Skeletal muscle satellite cell (primary cell): ENCODE results near the gene SH3PXD2B.
A peak's percentile ranks its signal among the peaks of the same experiment; 100 is the strongest.
"Not testable (repeated sequence)": the region's sequence is repeated elsewhere in the genome, so short reads cannot be mapped to it uniquely, and the experiment has no call there.

Experiments used
- H3K27me3 ChIP-seq: 2 replicates; pipeline ENCODE4 v1.7.0; 2013; ENCODE audit warnings: low read length; ENCODE audit not compliant: control insufficient read depth, insufficient read depth
- H3K36me3 ChIP-seq: 2 replicates; pipeline ENCODE4 v1.7.0; 2013; ENCODE audit warnings: mild to moderate bottlenecking, control low read depth, low read length; ENCODE audit not compliant: insufficient read depth
- H3K4me1 ChIP-seq: 2 replicates; pipeline ENCODE4 v1.7.0; 2013; ENCODE audit warnings: low read length; ENCODE audit not compliant: control insufficient read depth, insufficient read depth
- H3K4me2 ChIP-seq: 2 replicates; pipeline ENCODE4 v1.7.0; 2013; ENCODE audit warnings: mild to moderate bottlenecking, low read length
- H3K4me3 ChIP-seq: 2 replicates; pipeline ENCODE4 v1.7.0; 2013; ENCODE audit warnings: low read length
- H3K9ac ChIP-seq: 2 replicates; pipeline ENCODE4 v1.7.0; 2013; ENCODE audit warnings: mild to moderate bottlenecking, low read depth, low read length, moderate library complexity
- H3K9me3 ChIP-seq: replicated peaks from 2 replicates; pipeline ENCODE4 v1.7.0; 2013; ENCODE audit warnings: mild to moderate bottlenecking, control low read depth, low read length

The SH3PXD2B gene

DNA sequence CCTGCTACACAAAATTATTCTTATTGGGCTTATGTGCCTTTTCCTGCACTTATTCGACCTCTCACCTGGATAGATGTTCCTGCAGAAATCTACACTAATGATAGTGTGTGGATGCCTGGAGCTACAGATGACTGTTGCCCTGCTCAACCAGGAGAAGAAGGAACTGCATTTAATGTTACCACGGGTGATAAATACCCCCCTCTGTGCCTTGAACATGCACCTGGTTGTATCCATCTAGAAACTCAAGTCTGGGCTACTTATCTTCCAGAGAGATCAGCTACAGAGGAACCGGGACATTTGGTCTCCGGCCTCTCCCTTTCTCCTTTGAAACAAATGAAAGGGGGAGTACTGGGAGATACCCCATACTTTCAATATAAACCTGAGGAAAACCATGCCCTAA is 54.5 kb downstream of the SH3PXD2B start:
- Histone ChIP-seq H3K4me2 (no peak overlapping the region), H3K9me3 (no peaks in the 10 kb centered on the region), H3K4me1 (peaks cover 25% of the 10 kb centered on the region), H3K27me3 (no peaks in the 10 kb centered on the region), H3K4me3 (no peak overlapping the region), H3K9ac (no peak overlapping the region), H3K36me3 (peaks cover 23% of the 10 kb centered on the region)

DNA sequence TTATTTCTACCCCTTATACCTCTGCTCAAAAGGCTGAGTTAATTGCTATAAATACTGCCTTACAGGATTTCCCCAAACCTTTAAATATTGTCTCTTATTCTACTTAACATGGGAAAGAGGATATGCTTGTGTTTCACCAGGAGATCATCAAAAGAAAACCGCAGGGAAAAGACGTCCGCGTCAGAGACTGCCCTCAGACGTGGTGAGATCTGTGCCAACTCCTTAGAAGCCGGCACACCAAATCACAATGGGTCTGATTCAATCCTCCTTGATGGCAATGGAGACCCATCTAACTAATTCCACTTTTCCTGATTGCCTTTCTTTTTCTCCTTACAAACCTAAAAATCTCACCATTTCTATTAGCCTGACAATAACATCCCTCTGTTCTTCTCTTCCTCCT is 55.0 kb downstream of the SH3PXD2B start:
- no peak overlapping the region for H3K9ac ChIP-seq
- H3K36me3 ChIP-seq: peaks cover 24% of the 10 kb centered on the region
- H3K4me1 ChIP-seq: peaks cover 25% of the 10 kb centered on the region
- no peak overlapping the region for H3K4me3 ChIP-seq
- H3K9me3 ChIP-seq: no peaks in the 10 kb centered on the region
- no peak overlapping the region for H3K4me2 ChIP-seq
- no peaks in the 10 kb centered on the region for H3K27me3 ChIP-seq

DNA sequence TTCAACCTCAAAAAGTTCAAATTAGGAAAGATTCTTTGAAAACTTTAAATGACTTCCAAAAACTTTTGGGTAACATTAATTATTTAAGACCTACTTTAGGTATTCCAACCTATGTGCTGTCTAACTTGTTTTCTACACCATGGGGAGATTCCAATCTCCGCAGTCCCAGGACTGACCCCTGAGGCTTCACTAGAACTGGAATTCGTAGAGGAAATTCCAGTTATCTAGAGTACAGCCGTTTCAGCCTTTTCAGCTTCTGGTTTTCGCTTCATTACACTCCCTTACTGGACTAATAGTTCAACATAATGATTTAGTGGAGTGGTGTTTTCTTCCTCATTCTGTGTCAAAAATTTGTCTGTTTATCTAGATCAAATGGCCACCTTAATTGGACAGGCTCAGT is 55.7 kb downstream of the SH3PXD2B start:
- Histone ChIP-seq H3K36me3 (peaks cover 26% of the 10 kb centered on the region), H3K4me1 (peaks cover 24% of the 10 kb centered on the region)
- H3K9me3 ChIP-seq, H3K4me2 ChIP-seq, H3K9ac ChIP-seq, H3K27me3 ChIP-seq, H3K4me3 ChIP-seq: not testable (repeated sequence)

DNA sequence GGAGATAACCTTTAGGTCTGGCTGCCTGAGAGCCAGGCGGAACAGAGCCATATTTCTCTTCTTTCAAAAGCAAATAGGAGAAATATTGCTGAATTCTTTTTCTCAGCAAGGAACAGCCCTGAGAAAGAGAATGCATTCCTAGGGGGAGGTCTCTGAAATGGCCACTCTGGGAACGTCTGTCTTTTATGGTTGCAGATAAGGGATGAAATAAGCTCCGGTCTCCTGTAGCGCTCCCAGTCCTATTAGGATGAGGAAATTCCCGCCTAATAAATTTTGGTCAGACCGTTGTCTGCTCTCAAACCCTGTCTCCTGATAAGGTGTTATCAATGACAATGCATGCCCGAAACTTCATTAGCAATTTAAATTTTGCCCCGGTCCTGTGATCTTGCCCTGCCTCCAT is 57.3 kb downstream of the SH3PXD2B start:
- not testable (repeated sequence) for H3K9ac ChIP-seq, H3K4me2 ChIP-seq, H3K4me3 ChIP-seq, H3K9me3 ChIP-seq, H3K27me3 ChIP-seq
- peaks cover 27% of the 10 kb centered on the region for H3K36me3 ChIP-seq
- peaks cover 14% of the 10 kb centered on the region for H3K4me1 ChIP-seq

DNA sequence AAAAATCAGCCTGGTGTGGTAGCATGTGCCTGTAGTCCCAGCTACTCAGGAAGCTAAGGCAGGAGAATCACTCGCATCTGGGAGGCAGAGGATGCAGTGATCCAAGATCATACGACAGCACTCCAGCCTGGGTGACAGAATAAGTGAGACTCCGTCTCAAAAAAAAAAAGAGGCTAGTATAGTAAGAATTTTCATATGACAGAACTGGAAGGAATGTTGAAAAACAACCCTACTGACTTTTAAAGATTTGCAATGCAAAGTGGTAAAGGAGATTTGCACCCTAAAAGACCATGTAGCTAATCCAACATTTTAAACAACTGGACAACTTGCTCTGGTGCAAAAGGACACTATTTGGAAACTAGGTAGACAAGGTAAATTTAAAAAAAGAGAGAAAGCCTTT is 58.1 kb downstream of the SH3PXD2B start:
- Histone ChIP-seq H3K4me3 (no peak overlapping the region), H3K27me3 (no peaks in the 10 kb centered on the region), H3K9me3 (no peaks in the 10 kb centered on the region), H3K9ac (no peak overlapping the region), H3K36me3 (peaks cover 27% of the 10 kb centered on the region), H3K4me1 (peaks cover 14% of the 10 kb centered on the region), H3K4me2 (no peak overlapping the region)

DNA sequence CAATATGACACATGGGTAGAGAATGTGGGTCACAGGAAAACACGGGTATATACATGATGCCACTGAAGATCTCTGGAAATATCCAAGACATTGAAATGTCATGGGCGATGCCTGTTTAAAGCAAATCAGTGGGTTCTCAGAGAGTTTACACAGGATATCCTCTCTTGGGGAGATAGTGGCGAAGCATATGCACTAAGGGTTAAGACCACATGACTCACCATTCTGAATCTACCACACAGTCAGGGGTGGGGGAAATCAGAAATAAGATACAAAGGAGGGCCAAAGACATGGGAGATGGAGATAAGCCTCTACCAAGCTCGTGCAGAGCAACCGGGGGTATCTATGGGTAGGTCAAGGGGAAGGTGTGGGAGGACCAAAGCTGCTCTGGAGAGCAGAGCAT is 58.8 kb downstream of the SH3PXD2B start:
- Histone ChIP-seq H3K27me3 (no peaks in the 10 kb centered on the region), H3K4me1 (peaks cover 10% of the 10 kb centered on the region), H3K4me2 (no peak overlapping the region), H3K9ac (no peak overlapping the region), H3K4me3 (no peak overlapping the region), H3K36me3 (peaks cover 28% of the 10 kb centered on the region), H3K9me3 (no peaks in the 10 kb centered on the region)

DNA sequence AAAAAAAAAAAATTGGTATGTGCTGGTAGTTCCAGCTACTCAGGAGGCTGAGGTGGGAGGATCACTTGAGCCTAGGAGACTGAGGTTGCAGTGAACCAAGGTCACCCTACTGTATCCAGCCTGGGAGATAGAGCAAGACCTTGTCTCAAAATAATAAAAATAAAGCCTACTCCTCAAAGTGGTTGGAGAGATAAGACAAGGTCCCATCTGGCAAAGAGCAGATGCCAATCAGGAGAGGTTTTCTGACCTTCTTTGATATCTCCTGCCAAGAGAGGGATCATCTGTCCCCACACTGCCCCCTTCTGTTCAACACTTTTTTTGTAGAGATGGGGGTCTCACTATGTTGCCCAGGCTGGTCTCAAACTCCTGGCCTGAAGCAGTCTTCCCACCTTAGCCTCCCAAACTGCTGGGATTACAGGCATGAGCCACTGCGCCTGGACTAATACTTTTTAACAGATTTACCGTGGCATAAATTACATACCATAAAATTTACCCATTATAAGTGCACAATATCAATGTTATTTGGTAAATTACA is 64.7 kb downstream of the SH3PXD2B start:
- Histone ChIP-seq H3K27me3 (no peaks in the 10 kb centered on the region), H3K36me3 (peaks cover 56% of the 10 kb centered on the region), H3K9ac (no peak overlapping the region)

DNA sequence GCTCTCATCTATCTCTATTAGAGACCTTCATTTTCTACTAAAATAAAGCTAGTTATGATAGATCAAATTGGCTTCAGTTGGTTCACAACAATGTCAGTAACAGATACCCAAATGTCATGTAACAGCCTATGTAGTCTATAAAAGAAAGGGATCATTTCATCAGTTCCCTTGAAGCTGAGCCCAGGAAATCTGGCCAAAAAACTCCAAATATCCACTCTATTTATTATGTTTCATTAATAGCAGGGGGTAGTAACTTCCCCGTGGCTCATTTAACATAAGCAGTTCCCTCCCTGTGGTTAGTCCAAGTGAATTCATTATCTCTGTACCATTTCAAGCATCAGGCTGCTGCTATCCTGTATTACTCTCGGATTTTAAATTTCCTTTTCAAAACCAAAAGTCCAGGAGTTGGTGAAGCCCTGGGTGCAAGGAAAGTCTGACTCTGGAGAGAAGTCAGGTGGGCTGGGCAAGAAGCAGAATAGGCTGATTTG is 66.0 kb downstream of the SH3PXD2B start:
- Histone ChIP-seq H3K9ac (no peak overlapping the region), H3K4me3 (no peak overlapping the region), H3K36me3 (peaks cover 44% of the 10 kb centered on the region), H3K9me3 (no peaks in the 10 kb centered on the region), H3K4me1 (peaks cover 7% of the 10 kb centered on the region), H3K4me2 (no peak overlapping the region), H3K27me3 (no peaks in the 10 kb centered on the region)

More for the DNA sequence above, 64.7 kb downstream of the SH3PXD2B start:
- Histone ChIP-seq H3K4me2 (no peak overlapping the region), H3K4me3 (no peak overlapping the region), H3K4me1 (no peaks in the 10 kb centered on the region), H3K9me3 (no peaks in the 10 kb centered on the region)

DNA sequence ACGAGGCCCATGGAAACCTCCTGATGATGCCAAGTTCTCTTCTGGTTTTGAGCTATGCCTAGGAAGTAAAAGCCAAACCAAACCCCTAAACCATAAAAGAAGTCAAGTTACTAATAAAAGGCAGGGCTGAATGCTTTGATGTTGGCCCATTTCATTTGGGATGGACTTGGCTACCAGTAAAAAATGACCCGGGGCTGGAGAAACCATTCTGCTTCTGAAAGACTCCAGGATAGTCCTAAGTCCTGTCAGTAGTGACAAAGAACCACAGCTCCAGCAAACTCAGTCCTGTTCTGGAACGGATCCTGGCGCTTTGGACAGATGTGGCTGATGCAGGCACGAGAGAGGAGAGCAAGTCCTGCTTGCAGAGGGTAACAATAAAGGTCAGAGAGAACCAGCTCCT is 68.6 kb downstream of the SH3PXD2B start:
- H3K4me3 ChIP-seq: no peak overlapping the region
- H3K4me2 ChIP-seq: no peak overlapping the region
- H3K27me3 ChIP-seq: no peaks in the 10 kb centered on the region
- H3K4me1 ChIP-seq: peaks cover 22% of the 10 kb centered on the region
- H3K9me3 ChIP-seq: no peaks in the 10 kb centered on the region
- peaks cover 53% of the 10 kb centered on the region for H3K36me3 ChIP-seq
- no peak overlapping the region for H3K9ac ChIP-seq

DNA sequence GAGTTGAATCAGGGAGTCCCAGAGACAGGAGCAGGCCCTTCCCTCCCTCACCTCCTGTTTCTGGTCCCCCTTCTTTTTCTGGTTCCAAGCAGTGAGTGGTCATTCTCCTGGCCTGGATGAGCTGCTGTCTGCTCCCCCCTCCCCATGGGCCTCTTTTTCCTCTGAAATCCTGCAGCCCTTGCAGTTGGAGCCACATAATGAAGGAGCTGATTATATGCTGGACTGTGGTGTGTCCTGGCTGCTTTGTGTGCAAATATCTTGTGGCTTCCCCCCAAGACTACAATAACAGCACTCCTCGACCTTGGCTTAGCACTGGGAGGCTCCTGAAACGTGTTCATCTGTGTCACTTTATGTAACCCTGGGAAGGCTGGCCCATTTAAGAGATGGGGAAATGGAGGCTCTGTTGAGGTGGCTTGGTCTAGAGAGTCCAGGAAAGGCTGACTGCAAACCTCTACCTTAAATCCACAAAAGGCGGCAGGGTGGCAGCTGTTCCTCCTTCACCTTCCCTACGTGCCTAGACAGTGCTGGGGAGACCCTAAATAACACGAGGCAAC is 69.2 kb downstream of the SH3PXD2B start:
- H3K4me2 ChIP-seq: no peak overlapping the region
- no peaks in the 10 kb centered on the region for H3K27me3 ChIP-seq
- no peaks in the 10 kb centered on the region for H3K9me3 ChIP-seq
- H3K36me3 ChIP-seq: peaks cover 54% of the 10 kb centered on the region
- H3K9ac ChIP-seq: no peak overlapping the region
- peaks cover 23% of the 10 kb centered on the region for H3K4me1 ChIP-seq
- no peak overlapping the region for H3K4me3 ChIP-seq

DNA sequence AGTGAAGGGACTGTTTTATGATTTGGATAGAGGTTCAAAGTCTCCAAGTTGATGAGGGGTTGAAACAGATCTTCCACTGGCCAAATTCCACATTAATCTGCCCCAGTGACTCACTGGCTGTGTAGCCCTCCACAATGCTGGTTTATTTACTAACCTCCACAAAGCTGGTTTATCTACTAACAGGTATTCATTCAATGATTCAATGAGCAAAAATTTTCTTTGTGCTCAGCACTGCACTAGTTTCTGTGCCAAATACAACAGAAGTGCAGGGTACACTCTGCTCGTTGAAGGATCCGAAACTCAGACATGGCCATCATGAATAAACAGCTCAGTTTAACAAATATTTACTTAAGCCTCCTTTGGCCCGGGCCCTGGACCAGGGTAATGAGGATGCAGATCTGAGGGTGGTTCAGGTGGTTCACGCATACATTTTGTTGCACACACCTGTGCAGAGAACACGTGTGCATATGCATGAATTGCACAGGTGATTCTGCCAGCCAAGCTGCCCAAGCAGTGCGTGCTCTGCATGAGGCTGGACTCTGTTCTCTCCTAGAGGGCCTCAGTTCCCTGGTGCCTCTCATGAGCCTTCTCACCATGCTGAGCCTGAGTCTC is 71.0 kb downstream of the SH3PXD2B start:
- Histone ChIP-seq H3K27me3 (no peaks in the 10 kb centered on the region), H3K9me3 (no peaks in the 10 kb centered on the region), H3K4me2 (peak overlapping the region; percentile 48), H3K9ac (no peak overlapping the region), H3K4me1 (peaks cover 35% of the 10 kb centered on the region), H3K36me3 (peaks cover 55% of the 10 kb centered on the region), H3K4me3 (no peak overlapping the region)
